ENCODE measurements around the gene CNTN2. TPM values are rescaled to one million over a fixed set of nuclear protein-coding genes. Genes with fewer than 3 reads are reported as not detected.

The CNTN2 gene, protein sequence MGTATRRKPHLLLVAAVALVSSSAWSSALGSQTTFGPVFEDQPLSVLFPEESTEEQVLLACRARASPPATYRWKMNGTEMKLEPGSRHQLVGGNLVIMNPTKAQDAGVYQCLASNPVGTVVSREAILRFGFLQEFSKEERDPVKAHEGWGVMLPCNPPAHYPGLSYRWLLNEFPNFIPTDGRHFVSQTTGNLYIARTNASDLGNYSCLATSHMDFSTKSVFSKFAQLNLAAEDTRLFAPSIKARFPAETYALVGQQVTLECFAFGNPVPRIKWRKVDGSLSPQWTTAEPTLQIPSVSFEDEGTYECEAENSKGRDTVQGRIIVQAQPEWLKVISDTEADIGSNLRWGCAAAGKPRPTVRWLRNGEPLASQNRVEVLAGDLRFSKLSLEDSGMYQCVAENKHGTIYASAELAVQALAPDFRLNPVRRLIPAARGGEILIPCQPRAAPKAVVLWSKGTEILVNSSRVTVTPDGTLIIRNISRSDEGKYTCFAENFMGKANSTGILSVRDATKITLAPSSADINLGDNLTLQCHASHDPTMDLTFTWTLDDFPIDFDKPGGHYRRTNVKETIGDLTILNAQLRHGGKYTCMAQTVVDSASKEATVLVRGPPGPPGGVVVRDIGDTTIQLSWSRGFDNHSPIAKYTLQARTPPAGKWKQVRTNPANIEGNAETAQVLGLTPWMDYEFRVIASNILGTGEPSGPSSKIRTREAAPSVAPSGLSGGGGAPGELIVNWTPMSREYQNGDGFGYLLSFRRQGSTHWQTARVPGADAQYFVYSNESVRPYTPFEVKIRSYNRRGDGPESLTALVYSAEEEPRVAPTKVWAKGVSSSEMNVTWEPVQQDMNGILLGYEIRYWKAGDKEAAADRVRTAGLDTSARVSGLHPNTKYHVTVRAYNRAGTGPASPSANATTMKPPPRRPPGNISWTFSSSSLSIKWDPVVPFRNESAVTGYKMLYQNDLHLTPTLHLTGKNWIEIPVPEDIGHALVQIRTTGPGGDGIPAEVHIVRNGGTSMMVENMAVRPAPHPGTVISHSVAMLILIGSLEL
- 1 to 10 TPM in 1 of 4 donors, under 1 TPM in 2, not detected in 1; under 0.01 to 1.7 (median 0.35) TPM for polyA plus RNA-seq
- long read RNA-seq, donor 1, result 0 reads
- long read RNA-seq, donor 2, result 0 reads
- long read RNA-seq, donor 3, result 0 reads
- long read RNA-seq, donor 4, result 0 reads
- long read RNA-seq, donor 5, result 0 reads
- long read RNA-seq, donor 6, result 0 reads
- long read RNA-seq, donor 7, result 0 reads
- long read RNA-seq, donor 8, result 0 reads
- long read RNA-seq, donor 9, result 0 reads
- long read RNA-seq, donor 10, result 0 reads

DNA sequence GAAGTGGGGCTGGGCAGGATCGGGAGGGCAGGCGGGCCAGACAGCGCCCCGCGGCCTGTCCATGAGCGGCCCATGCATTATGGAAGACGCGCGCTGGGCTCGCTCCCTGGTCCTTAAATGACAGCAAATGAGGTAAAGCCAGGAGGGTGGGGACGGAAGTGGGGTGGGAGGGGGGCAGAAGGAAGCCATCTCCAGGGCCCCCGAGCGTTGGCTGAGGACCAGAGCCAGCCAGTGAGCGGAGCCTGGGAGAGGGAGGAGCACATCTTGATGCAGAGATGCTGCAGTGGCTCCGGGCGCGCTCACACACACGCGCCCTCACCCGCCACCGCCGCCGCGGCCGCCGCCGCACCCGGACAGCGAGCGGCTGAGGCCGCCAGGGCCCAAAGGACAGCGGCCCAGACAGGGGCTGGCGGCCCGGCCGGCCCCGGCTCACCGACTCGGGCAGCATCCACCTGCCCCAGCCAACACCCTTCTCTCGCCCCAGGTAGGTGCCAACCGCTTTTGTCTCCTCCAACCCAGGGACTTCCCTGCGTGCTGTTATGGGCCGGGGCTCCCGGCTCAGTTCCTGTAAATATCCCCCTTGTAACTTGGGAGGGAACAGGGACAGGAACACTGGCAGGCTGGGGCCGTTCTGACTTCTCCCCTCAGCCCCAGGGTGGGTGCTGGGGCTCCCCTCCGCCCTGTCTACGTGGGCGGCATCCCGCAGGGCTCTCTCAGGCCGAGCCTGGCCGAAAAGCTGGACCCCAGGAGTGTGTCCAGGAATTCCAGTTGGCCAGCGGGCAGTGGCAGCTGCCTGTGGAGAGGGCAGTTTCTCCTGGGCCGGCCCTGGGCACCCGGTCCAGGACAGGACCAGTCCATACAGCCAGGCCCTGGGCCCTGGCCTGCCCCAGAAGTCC, at the start of gene CNTN2:
Gene CNTN2, plus strand, starts transcription at position 302 of the 896 bp plus-strand sequence. CDS start 9,974 bp downstream, outside the sequence.
- H3K36me3 ChIP-seq (ENCODE audit: control insufficient read depth in 3 of 3, insufficient read depth in 2 of 3, low read depth in 1 of 3, low read length in 3 of 3), result no peaks in the 10 kb centered on the region
- no peak for FAIRE-seq

DNA sequence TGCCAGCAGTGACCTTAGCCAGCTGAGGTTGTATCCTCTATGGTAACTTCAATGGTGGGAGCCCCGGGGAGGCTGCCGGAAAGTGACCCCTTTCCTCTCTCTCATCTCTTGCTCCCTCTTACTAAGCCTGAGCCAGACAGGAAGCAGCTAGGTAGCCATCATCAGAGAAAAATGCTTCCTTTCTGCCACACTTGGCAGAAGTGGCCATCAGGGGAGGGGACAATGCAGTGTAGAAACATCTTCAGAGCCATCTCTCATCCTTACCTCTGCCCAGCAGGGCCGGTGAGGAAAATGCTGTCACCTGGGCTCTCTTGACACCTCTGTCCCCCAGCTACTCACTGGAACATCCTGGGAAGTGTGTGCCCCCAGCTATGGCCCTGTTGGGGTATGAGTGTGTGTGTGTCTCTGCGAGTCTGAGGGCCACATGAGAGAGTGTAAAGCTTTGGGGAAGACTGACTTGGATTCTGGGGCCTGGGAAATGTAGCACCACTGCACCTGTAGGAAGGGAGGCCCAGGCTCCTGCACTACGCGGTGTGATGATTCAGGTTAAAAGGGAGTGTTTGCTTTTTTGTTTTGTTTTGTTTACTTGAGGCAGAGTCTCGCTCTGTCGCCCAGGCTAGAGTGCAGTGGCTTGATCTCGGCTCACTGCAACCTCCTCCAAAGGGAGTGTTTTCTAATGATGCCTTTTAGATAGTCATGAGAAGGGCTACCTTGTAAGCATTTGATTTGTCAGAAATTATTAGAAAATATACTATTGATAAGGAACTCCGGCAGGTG, 48.7 kb upstream of the CNTN2 start:
- H3K36me3 ChIP-seq (ENCODE audit: control insufficient read depth in 3 of 3, insufficient read depth in 2 of 3, low read depth in 1 of 3, low read length in 3 of 3), result no peaks in the 10 kb centered on the region
- no peaks in the 10 kb centered on the region for H3K9me3 ChIP-seq (ENCODE audit: control insufficient read depth in 2 of 2, insufficient read depth in 1 of 2, low read depth in 1 of 2, low read length in 1 of 2)
- DNase-seq (no peak), FAIRE-seq (no peak)
- no peak overlapping the region for H3K27ac ChIP-seq (ENCODE audit: low read depth in 1 of 3, low read length in 2 of 3)
- WGBS, 3 donors, result 81 to 88% (median 86%) methylated on average over 10 of the region's 10 CpGs
- H3K4me3 ChIP-seq (ENCODE audit: low read depth in 1 of 3, low read length in 3 of 3), result no peak overlapping the region
- H3K27me3 ChIP-seq (ENCODE audit: control insufficient read depth in 3 of 3, insufficient read depth in 3 of 3, low read length in 3 of 3), result peaks cover 0 to 4% (median 0%) of the 10 kb centered on the region in 3 donors
- peaks cover 0 to 4% (median 0%) of the 10 kb centered on the region in 3 donors for H3K4me1 ChIP-seq (ENCODE audit: control insufficient read depth in 3 of 3, insufficient read depth in 2 of 3, low read depth in 1 of 3, low read length in 2 of 3)

More for the DNA sequence above, at the start of gene CNTN2:
- no peak within 1 kb of the TSS for H3K4me3 ChIP-seq (ENCODE audit: low read depth in 1 of 3, low read length in 3 of 3)
- no peak within 1 kb of the TSS for H3K27ac ChIP-seq (ENCODE audit: low read depth in 1 of 3, low read length in 2 of 3)
- 12 to 15% (median 13%) methylated on average over 29 to 53 of the region's 53 CpGs for WGBS, 3 donors
- H3K9me3 ChIP-seq (ENCODE audit: control insufficient read depth in 2 of 2, insufficient read depth in 1 of 2, low read depth in 1 of 2, low read length in 1 of 2), result no peaks in the 10 kb centered on the region
- DNase-seq, result no peak
- H3K27me3 ChIP-seq (ENCODE audit: control insufficient read depth in 3 of 3, insufficient read depth in 3 of 3, low read length in 3 of 3), result peaks cover 5 to 72% (median 17%) of the 10 kb centered on the region in 3 donors
- H3K4me1 ChIP-seq (ENCODE audit: control insufficient read depth in 3 of 3, insufficient read depth in 2 of 3, low read depth in 1 of 3, low read length in 2 of 3), result no peaks in the 10 kb centered on the region

DNA sequence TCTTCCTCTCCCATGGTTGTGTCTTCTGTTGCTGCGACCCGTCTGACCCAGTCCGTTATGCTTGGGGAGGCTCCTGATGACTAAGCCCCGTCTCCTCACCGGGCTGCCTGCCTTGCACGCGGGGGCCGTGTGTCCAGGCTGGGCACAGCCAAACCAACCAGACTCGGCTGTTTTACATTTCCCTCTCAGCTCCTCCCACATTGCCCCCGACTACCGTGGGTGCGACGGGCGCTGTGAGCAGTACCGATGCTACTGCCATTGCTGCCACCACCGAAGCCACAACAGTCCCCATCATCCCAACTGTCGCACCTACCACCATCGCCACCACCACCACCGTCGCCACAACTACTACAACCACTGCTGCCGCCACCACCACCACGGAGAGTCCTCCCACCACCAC, 46.0 kb upstream of the CNTN2 start:
- Histone ChIP-seq H3K4me1 (ENCODE audit: control insufficient read depth in 3 of 3, insufficient read depth in 2 of 3, low read depth in 1 of 3, low read length in 2 of 3) (peaks cover 0 to 4% (median 0%) of the 10 kb centered on the region in 3 donors), H3K27me3 (ENCODE audit: control insufficient read depth in 3 of 3, insufficient read depth in 3 of 3, low read length in 3 of 3) (no peaks in the 10 kb centered on the region), H3K36me3 (ENCODE audit: control insufficient read depth in 3 of 3, insufficient read depth in 2 of 3, low read depth in 1 of 3, low read length in 3 of 3) (no peaks in the 10 kb centered on the region), H3K4me3 (ENCODE audit: low read depth in 1 of 3, low read length in 3 of 3) (no peak overlapping the region), H3K9me3 (ENCODE audit: control insufficient read depth in 2 of 2, insufficient read depth in 1 of 2, low read depth in 1 of 2, low read length in 1 of 2) (no peaks in the 10 kb centered on the region), H3K27ac (ENCODE audit: low read depth in 1 of 3, low read length in 2 of 3) (no peak overlapping the region)
- no peak for DNase-seq
- no peak for FAIRE-seq
- 87 to 93% (median 89%) methylated on average over 22 of the region's 22 CpGs for WGBS, 3 donors

DNA sequence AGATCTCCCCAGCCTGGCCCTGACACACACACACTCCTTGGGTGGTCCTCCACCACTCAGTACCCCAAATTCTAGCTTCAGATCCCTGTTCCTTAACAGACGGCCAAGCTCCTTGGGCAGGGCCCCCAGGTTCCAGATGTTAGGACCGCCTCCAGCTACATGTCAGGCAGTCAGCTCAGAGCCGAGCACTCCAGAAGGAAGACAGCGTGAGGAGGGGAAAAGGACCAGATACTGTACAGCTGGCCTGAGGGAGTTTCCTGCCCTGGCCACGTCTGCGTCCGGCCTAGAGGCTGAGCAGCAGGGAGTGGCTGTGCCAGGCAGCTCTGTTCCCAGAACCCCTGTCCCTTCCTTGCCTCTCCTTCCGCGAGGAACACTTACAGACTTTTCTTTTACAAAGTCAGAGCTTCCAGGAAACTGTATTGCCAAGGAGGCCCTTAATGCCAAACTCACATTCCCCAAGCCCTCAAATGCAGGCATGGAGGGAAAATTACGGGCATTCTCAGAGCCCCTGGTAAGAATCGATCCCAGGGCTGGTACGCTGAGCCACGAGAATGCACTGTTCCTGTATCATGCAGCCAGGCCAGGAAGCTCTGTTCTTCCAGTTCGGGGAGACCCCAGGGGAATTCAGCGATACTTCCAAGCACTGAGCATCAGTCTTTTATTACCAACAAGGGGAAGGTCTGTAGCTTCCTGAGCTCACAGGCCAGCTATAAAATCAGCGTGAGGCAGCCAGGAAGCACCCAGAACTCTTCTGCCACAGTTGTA, 45.2 kb upstream of the CNTN2 start:
- no peaks in the 10 kb centered on the region for H3K9me3 ChIP-seq (ENCODE audit: control insufficient read depth in 2 of 2, insufficient read depth in 1 of 2, low read depth in 1 of 2, low read length in 1 of 2)
- FAIRE-seq (no peak), DNase-seq (peak in 1 of 2 donors; percentile 32)
- peaks cover 0 to 4% (median 0%) of the 10 kb centered on the region in 3 donors for H3K4me1 ChIP-seq (ENCODE audit: control insufficient read depth in 3 of 3, insufficient read depth in 2 of 3, low read depth in 1 of 3, low read length in 2 of 3)
- peak overlapping the region in 1 of 3 donors; percentile 29 for H3K27ac ChIP-seq (ENCODE audit: low read depth in 1 of 3, low read length in 2 of 3)
- WGBS, 3 donors, result 69 to 85% (median 82%) methylated on average over 16 of the region's 16 CpGs
- H3K27me3 ChIP-seq (ENCODE audit: control insufficient read depth in 3 of 3, insufficient read depth in 3 of 3, low read length in 3 of 3), result no peaks in the 10 kb centered on the region
- H3K36me3 ChIP-seq (ENCODE audit: control insufficient read depth in 3 of 3, insufficient read depth in 2 of 3, low read depth in 1 of 3, low read length in 3 of 3), result no peaks in the 10 kb centered on the region
- no peak overlapping the region for H3K4me3 ChIP-seq (ENCODE audit: low read depth in 1 of 3, low read length in 3 of 3)

DNA sequence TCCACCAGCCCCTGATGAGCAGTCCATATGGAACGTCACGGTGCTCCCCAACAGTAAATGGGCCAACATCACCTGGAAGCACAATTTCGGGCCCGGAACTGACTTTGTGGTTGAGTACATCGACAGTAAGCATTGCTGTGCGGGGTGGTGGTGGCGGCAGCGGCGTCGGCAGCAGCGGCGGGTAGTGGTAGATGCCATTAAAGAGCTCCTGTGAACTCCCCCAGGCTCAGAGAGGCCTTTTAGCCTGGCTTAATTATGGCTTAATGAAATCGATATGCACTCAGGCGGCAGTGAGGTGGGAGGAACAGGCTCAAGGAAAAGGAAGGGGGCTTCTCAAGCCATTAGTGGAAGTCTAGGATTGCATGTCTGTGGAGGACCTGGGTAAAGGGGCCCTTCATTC, 41.9 kb upstream of the CNTN2 start:
- Histone ChIP-seq H3K27me3 (ENCODE audit: control insufficient read depth in 3 of 3, insufficient read depth in 3 of 3, low read length in 3 of 3) (no peaks in the 10 kb centered on the region), H3K4me3 (ENCODE audit: low read depth in 1 of 3, low read length in 3 of 3) (no peak overlapping the region), H3K27ac (ENCODE audit: low read depth in 1 of 3, low read length in 2 of 3) (no peak overlapping the region), H3K9me3 (ENCODE audit: control insufficient read depth in 2 of 2, insufficient read depth in 1 of 2, low read depth in 1 of 2, low read length in 1 of 2) (no peaks in the 10 kb centered on the region), H3K36me3 (ENCODE audit: control insufficient read depth in 3 of 3, insufficient read depth in 2 of 3, low read depth in 1 of 3, low read length in 3 of 3) (no peaks in the 10 kb centered on the region), H3K4me1 (ENCODE audit: control insufficient read depth in 3 of 3, insufficient read depth in 2 of 3, low read depth in 1 of 3, low read length in 2 of 3) (peaks cover 0 to 6% (median 0%) of the 10 kb centered on the region in 3 donors)
- FAIRE-seq, result no peak
- DNase-seq, result no peak
- WGBS, 3 donors, result 91 to 95% (median 93%) methylated on average over 14 of the region's 14 CpGs

DNA sequence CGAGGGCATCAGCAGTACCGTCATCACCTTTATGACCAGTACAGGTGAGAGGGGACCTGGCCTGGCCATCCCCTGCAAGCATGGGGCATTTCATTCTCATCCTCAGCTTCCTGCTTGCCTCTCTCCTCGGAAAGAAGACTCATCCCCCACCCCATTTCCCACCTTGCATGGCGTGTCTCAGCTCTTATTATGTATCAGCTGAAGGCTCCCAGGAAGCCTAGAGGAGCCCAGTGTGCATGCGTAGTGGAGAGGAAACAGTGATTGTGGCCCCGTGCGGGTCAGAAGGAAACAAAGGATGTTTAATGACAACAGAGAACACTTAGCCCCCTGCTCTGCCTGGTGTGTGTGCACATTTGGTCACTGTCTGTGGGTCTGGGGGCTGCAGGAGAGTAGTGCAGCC, 40.3 kb upstream of the CNTN2 start:
- WGBS, 3 donors, result 69 to 79% (median 72%) methylated on average over 7 of the region's 7 CpGs
- Histone ChIP-seq H3K4me3 (ENCODE audit: low read depth in 1 of 3, low read length in 3 of 3) (no peak overlapping the region), H3K27me3 (ENCODE audit: control insufficient read depth in 3 of 3, insufficient read depth in 3 of 3, low read length in 3 of 3) (no peaks in the 10 kb centered on the region), H3K9me3 (ENCODE audit: control insufficient read depth in 2 of 2, insufficient read depth in 1 of 2, low read depth in 1 of 2, low read length in 1 of 2) (no peaks in the 10 kb centered on the region), H3K4me1 (ENCODE audit: control insufficient read depth in 3 of 3, insufficient read depth in 2 of 3, low read depth in 1 of 3, low read length in 2 of 3) (peaks cover 0 to 6% (median 0%) of the 10 kb centered on the region in 3 donors), H3K36me3 (ENCODE audit: control insufficient read depth in 3 of 3, insufficient read depth in 2 of 3, low read depth in 1 of 3, low read length in 3 of 3) (no peaks in the 10 kb centered on the region), H3K27ac (ENCODE audit: low read depth in 1 of 3, low read length in 2 of 3) (no peak overlapping the region)
- no peak for FAIRE-seq
- no peak for DNase-seq
